Right ventricle myocardium inferior (tissue), 1 donor: ENCODE data around the gene EPHB2. TPM values are rescaled to one million over a fixed set of nuclear protein-coding genes. Genes with fewer than 3 reads are reported as not detected.
"Not testable (repeated sequence)": the region's sequence is repeated elsewhere in the genome, so short reads cannot be mapped to it uniquely, and the experiment has no call there.

Source experiments
- ATAC-seq: fragments of 200-7000 bp; cut with Tn5 transposase; one replicate; pipeline ENCODE4 v1.9.1; 2020; ENCODE audit warnings: mild to moderate bottlenecking, moderate library complexity
- DNase-seq: peaks from one replicate; pipeline ENCODE4 v3.0.0; 2021; ENCODE audit errors: missing footprints
- intact Hi-C: fragments of 100-400 bp; cut with DNase I; formaldehyde crosslinking; loops from one replicate; pipeline ENCODE4 v1.11.0; 2022
- total RNA-seq: library from RNA; stranded (reverse); fragmentation: NEBNext Ultra II Directional; extraction: Animal tissue kit (Norgen Biotek cat#: 25700); gene quantifications from one replicate; pipeline ENCODE4 v1.2.1, GENCODE V29; 2021
- donor health status: DM: no; HTN: yes; CAD: no; lungs with severe emphysema.

Gene EPHB2
- total RNA-seq, 1 donor from 2014 or later: 3.5 TPM

DNA sequence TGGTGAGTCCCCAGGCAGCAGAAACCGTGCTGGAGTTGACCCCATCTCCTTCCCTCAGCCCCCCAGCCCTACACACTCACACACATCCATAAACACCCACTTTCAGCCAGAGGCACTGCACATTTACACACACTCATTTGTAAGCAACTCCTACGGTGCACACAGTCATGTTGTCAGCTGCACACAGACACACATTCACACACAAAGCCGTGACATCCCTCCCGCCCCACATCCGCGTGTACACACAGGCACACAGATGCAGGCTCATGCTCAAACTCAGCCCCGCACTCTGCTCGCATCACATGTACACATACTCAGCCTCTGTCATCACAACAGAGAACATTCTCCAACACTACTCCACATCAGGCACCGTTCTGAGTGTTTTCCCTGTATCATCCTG, 214.5 kb downstream of the EPHB2 start:
- DNase-seq (no peak), ATAC-seq (no peak)
- intact Hi-C loops: loop anchor here (10.0 kb wide), 1 partner anchor 500 kb away; no protein-coding TSS in a partner anchor

DNA sequence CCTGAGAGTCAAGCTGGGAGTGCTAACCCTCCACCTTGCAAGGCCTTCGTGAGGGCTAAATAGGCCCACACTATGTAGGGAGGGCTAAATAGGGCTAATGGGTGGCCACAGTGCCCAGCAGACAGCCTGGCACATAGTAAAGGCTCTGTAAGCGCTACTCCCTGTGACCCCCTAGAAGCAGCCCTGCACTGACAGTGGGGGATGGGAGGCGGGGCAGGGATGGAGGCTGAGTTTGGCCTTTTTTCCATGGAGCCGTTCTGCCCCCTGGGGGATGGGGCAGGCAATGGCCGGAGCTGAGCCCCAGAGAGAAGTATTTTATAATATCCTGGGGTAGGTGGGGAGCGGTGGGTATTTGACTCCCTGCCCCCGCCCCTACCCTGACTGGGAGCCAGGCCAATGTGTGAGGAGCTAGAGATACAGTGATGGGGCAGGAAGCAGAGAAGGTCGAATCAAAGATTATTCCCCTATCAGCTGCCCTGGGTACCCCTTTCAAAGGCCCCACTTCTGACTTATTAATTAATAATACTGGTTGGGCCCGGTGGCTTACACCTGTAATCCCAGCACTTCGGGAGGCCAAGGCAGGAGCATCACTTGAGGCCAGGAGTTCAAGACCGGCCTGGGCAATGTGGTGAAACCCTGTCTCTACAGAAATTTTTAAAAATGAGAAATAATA, 219.7 kb downstream of the EPHB2 start:
- ATAC-seq: peak; percentile 72
- intact Hi-C loops: loop anchor here (2.0 to 5.0 kb wide), 2 partner anchors 226 to 258 kb away; no protein-coding TSS in a partner anchor

DNA sequence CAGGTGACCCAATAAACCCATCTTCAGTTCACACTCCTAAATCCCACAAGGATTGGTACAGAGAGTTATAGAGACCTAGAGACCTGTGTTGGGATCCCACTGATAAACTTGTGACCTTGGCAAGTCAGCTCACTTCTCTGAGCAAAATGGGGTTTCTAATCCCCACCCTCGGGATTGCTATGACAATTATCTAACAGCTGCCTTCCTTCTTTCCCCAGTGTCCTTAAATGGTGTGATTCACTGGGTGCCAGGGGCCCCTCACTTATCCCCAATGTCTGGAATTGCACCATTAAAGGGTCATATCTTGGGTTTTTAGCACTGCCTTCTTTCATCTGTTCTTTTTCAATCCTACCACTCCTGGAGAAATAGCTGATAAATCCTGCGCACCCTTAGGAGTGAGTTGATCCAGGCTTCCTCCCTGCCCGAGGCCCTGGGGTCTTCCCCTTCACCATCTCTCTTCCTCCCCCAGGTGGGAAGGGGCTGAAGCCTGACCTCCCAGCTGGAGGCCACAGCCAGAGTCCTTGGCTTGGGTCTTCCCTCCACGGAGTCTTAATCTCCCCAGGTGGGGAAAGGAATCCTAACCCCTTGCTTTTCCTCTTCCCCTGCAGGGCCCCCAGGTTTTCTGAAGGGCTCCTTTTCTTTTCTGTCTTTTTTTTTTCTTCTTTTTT, 222.3 kb downstream of the EPHB2 start:
- intact Hi-C loops: loop anchor here (5.0 kb wide), 1 partner anchor 261 kb away; no protein-coding TSS in a partner anchor
- no peak for DNase-seq
- no peak for ATAC-seq

More for the DNA sequence above, 219.7 kb downstream of the EPHB2 start:
- DNase-seq: no peak

DNA sequence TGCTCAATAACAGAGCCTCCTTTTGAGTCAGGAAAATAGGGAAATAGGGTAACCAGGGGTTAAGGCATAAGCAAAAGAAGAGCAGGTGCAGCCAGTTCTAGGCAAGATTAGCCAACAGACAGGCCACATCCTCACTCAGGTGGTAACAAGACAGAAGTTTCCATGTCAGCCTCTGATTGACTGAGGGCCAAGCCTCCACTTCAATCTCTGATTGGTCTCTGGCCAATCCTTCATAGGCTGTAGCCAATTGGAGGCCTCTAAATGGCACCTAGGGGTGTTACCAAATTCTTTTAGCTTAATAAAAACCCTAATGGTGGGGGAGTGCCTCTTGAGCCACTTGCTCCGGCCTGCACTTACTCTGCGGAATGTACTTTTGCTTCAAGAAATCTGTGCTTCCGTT, 224.8 kb downstream of the EPHB2 start:
- intact Hi-C loops: no loop called here
- ATAC-seq (no peak), DNase-seq (no peak)

DNA sequence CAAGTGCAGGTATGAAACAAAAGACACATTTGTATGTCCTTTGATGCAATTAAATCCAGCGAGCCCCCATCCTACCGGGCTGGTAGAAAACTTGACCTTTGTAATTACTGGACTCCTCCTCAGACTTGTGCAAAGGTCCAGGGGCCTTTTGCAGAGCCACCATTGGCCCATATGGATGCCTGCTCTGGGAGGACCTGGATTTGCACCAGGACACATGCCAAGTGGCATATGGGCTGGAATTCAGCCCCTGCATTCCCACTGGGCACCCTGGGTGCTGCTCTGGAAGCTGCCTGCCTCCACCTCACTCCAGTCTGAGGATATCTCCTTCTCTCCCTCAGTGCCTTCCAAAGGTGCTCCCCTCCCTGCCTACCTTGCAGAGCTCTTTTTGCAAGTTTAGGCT, 226.0 kb downstream of the EPHB2 start:
- intact Hi-C loops: no loop called here
- no peak for DNase-seq
- no peak for ATAC-seq

DNA sequence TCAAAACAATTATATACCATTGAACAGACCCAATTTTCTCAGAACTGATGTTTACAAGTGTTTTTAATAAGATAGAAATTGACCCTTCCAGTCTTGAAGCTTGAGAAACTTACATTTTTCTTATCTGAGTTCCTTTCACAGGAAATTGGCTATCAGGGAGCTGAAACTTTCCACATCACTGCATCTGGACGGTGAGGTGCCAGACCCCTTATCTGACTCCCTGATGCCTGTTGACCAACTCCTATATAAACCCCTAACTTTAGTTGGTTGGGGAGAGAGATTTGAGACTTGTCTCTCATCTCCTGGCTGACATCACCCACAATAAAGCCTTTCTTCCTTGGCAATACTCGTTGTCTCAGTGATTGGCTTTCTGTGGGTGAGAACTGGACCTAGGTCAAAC, 230.6 kb downstream of the EPHB2 start:
- DNase-seq: no peak
- intact Hi-C loops: no loop called here
- no peak for ATAC-seq

DNA sequence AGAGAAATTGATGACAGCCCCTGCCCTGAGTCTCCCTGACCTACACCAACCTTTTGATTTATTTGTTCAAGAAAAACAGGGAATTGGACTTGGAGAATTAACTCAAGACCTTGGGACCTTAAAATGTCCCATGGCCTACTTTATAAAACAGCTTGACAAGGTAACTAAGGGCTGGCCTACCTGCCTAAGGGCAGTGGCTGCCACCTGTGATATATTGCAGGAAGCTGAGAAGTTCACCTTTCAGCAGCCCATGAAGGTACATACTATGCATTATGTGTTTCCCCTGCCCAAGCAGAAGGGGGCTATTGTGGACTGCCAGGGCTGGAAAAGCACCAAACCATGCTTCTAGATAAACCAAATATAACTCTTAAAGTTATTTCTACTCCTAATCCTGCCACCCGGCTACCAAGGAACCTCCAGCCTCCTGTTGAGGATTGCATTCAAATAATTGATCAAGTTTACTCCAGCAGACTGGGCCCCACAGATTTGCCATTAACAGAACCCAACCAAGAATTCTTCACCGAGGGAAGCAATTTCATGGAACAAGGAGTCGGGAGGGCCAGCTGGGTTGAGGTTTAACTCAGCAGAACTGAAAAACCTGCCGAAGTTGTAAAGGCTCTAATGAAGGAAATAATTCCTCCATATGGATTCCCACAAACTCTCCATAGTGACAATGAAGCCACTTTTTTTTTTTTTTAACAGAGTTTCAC, 233.9 kb downstream of the EPHB2 start:
- no peak for DNase-seq
- intact Hi-C loops: no loop called here
- ATAC-seq: no peak

DNA sequence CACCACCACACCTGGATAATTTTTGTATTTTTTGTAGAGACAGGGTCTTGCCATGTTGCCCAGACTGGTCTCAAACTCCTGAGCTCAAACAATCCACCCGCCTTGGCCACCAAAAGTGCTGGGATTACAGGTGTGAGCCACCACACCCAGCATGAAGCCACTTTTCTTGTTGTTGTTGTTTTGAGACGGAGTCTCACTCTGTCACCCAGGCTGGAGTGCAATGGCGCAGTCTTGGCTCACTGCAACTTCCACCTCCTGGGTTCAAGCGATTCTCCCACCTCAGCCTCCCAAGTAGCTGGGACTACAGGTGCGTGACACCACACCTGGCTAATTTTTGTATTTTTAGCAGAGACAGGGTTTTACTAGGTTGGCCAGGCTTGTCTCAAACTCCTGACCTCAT, 234.5 kb downstream of the EPHB2 start:
- intact Hi-C loops, ATAC-seq, DNase-seq: not testable (repeated sequence)

DNA sequence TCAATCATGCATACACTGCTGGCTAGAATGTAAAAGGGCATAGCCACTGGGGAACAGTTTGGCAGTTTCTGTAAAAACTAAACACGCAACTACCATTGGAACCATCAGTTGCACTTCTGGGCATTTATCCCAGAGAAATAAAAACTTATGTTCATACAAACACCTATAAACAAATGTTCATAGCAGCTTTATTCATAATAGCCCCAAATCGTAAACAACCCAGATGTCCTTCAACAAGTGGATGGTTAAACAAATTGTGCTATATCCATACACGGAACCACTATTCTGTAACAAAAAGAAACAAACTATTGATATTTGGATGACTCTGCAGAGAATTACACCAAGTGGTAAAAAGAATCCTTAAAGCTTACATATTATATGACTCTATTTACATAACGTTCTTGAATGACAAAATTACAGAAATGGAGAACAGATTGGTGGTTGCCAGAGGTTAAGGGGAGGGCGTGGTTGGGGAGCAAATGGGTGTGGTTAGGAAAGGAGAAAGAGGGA, 239.2 kb downstream of the EPHB2 start:
- ATAC-seq (no peak), DNase-seq (no peak)
- intact Hi-C loops: no loop called here

DNA sequence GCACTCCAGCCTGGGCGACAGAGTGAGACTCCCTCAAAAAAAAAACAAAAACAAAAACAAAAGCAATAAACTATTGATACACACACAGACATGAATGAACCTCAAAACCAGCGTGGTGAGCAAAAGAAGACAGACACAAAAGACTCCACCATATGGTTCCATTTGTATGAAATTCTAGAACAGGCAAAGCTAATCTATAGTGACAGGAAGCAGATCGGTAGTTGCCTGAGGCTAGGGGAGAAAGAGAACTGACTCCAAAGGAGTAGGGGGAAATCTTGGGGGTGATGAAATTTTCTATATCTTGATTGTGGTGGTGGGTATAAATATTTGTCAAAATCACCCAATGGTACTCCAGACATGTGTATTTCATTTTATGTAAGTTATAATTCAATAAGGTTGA, 241.2 kb downstream of the EPHB2 start:
- no peak for ATAC-seq
- intact Hi-C loops: no loop called here
- no peak for DNase-seq

DNA sequence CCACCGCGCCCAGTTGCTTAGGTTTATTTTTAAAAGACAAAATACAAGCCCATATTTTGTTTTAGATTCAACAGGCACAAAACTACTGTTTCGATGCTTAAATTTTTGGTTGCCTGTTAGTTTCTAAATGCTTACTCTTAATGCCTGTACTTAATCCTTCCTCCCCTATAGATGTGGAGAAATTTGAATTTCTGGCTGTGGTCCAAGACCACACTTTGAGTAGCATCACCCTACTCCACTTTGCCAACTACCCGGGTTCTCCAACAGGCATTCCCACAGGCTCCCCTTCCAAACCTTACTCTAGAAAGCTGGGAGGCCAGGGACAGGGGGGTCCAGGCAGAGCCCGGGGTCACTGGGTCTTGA, 242.0 kb downstream of the EPHB2 start:
- intact Hi-C loops: no loop called here
- DNase-seq: no peak
- ATAC-seq: no peak

DNA sequence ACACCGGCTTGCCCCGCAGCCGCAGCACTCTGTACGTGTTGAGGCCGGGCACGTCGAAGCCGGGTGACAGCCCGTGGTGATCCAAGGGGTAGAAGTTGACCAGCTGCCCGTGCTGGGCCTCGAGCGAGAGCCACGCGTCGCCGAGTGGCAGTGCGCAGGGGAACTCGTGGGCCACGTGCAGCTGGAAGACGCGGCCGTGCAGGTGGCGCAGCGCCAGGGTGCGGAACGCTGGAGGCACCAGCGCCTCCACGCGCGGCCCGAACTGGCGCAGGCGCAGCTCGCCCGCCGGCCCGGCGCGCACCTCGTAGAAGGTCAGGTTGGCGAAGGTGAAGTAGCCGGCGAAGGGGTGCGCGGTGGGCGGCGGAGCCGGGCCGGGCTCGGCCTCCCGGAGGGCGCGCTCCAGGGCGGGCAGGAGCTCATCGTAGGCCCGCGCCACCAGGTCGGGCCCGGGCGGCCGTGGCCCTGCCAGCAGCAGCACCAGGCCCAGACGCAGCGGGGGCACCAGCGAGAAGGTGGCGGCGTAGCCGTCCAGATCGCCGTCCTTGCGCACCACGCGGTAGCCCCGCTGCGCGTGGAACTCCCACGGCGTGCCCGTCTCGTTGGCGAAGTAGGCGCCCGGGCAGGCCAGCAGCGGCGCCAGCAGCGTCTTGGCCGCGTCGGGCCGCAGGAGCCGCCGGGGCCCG, 242.6 kb downstream of the EPHB2 start:
- intact Hi-C loops: no loop called here
- DNase-seq (no peak), ATAC-seq (no peak)

DNA sequence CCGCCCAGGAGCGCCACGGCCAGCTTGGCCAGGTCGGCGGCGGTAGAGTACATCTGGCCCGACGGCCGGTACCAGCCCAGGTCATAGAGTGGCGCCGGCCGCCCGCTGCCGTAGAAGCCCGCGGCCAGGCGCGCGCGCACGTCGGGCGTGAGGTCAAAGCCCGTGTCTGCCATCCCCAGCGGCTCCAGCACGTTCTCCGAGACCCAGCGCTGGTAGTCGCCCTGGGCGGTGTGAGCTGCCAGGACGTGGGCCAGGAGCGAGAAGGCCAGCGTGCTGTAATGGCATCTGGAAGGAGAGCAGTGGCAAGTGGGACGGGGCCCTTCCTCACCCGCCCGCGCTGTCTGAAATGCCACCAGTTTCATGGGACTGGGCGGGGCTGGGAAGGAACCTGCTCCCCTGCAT, 243.1 kb downstream of the EPHB2 start:
- intact Hi-C loops: no loop called here
- DNase-seq: no peak
- no peak for ATAC-seq

DNA sequence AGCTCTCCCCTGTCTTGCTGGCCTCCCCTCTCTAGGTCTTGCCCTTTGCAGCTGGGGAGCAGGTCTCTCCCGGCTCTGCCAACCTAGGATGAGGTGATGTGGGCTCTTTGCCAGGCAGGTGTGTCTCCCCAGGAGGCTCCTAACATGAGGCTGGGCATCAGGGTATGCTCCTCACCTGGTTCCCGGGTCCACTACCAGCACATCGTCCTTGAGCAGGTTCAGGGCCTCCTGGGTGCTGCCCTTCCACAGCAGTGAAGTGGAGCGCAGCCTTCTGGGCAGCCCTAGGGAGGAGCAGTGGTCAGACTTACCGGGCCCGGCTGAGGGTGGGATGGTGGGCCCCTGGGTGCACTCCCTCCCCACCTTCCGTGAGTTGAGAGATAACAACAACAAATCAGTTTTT, 244.5 kb downstream of the EPHB2 start:
- DNase-seq (no peak), ATAC-seq (no peak)
- intact Hi-C loops: no loop called here

DNA sequence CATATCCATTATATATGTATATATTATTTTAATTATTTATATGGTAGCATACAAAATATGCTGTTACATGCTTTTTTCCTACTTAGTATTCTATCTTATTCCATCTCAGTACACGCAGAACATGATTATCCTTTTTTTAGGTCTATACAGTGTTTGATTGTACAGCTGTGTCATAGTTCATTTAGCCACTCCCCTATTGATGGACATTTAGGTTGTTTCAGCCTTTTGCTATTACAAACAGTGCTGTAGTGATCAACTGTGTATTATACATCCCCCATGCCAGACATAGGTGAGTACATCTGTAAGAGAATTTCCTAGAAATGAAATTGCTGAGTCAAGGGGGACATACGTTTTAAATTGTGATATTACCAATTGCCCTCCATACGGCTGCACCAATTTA, 246.4 kb downstream of the EPHB2 start:
- DNase-seq (no peak), ATAC-seq (no peak)
- intact Hi-C loops: no loop called here

DNA sequence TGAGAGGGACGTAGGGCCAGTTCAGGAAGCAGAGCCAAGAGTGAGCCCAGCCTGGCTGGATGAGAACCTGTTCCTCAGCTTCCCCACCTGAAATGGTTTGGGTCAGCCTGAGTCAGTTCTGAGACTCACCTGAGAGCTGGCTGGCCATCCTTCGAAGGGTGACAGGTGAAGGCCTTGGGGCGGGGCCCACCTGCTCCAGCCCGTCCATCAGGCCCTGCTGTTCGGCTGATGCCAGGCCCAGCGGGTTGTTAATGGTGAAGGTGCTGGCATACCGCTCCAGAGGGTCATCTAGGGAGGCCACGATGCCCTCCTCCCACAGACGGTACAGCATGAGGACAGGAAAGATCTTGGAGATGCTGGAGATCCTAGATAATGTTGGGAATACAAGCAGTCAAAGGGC, 247.9 kb downstream of the EPHB2 start:
- ATAC-seq (no peak), DNase-seq (no peak)
- intact Hi-C loops: no loop called here

DNA sequence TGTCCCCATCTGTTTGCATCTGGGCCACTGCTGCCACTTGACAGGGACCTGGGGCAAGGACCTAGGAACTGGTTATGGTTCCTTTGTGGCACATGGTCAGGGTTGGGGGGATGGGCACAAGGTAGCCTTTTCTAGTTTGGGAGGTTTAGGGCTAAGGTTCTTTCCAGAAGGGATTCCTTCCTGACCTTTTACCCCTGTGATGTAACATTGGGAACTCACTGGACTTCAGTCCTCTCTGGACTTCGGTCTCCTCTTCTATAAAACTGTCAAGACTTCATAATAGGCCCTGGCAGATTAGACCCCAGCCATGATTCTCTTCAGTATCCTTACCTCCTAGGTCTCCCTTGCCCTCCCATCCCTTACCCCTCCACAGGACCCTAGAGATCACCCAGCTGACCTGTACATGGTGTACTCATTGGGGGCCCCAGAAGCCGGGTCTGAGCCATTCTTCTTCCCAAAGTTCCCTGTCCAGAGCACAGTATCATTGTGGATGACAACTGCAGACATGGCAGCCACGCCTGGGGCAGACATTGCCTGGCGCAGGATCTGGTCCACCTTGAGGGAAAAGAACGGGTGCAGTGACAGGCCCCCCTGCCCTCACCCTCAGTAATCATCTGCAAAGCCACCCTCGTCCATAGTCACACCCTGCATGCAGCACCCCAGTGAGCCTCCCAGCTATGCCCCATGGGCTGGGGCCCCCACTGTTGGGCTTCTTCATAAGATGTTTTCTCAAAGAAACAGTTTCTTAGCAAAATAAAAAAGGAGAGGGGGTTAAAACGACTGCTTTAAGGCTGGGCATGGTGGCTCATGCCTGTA, 249.1 kb downstream of the EPHB2 start:
- intact Hi-C loops: no loop called here
- DNase-seq (no peak), ATAC-seq (no peak)

DNA sequence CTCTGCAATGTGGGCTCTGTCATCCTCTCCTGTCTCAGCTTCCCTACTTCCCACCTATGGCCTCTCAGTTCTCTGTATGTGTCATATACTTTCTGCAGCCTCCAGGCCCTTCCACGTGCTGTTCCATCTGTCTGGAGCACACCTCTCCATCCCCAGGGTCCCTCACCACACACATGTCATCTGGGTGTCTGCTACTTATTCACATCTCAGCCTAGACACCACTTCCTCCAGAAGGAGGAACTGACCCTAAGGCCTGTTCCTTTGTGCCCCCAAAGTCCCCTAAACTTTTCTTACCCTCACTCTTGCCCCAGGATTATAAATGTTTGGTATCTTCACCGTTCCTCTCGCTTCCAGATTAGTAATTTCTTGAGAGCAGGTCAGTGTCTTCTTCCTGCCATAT, 251.9 kb downstream of the EPHB2 start:
- DNase-seq: no peak
- intact Hi-C loops: no loop called here
- no peak for ATAC-seq
